HT1080 (cell line): Measurements from ENCODE around the gene NRG2. TPM values are rescaled to one million over a fixed set of nuclear protein-coding genes. Genes with fewer than 3 reads are reported as not detected.

Source experiments
- small RNA-seq: library from RNA; depleted of rRNA; stranded (forward); fragments of <200 nt; gene quantifications from one replicate; pipeline ENCODE3, GENCODE V24; 2014
- total RNA-seq: library from RNA; depleted of rRNA; stranded (reverse); fragments of >200 nt; shearing (Covaris generic); gene quantifications from 2 replicates; pipeline ENCODE4 v1.2.3, GENCODE V29; 2014; rRNA removed

Gene NRG2
- total RNA-seq, 1 experiment from 2014 or later, result 10.4 TPM

Small RNA genes lying within 50 kb of the gene (small RNA-seq; reads per million reads assigned to genes)
- not detected for gene RF00019

Other genes with a start within 250 kb of the NRG2 start
- gene PSD2, start 247.5 kb downstream of the NRG2 start, total RNA-seq, result 0.03 and 0.10 TPM in 2 replicates
- gene PURA, start 70.8 kb upstream of the NRG2 start, total RNA-seq, result 8.8 and 12.2 TPM in 2 replicates
- gene IGIP, start 82.6 kb upstream of the NRG2 start, total RNA-seq, result 0.23 and 0.85 TPM in 2 replicates
- 34.9 and 40.3 TPM in 2 replicates for gene CYSTM1, start 131.9 kb upstream of the NRG2 start, total RNA-seq